NOMO-1 treated with DMSO at 0.1 percent for 48 hours (cell line): Measurements from ENCODE around the gene SH2D3C.

Experiments
- DNase-seq: peaks from one replicate; lab custom pipeline; 2025; ENCODE audit not compliant: unreplicated experiment; lab: John Stamatoyannopoulos, UW

SH2D3C gene

DNA sequence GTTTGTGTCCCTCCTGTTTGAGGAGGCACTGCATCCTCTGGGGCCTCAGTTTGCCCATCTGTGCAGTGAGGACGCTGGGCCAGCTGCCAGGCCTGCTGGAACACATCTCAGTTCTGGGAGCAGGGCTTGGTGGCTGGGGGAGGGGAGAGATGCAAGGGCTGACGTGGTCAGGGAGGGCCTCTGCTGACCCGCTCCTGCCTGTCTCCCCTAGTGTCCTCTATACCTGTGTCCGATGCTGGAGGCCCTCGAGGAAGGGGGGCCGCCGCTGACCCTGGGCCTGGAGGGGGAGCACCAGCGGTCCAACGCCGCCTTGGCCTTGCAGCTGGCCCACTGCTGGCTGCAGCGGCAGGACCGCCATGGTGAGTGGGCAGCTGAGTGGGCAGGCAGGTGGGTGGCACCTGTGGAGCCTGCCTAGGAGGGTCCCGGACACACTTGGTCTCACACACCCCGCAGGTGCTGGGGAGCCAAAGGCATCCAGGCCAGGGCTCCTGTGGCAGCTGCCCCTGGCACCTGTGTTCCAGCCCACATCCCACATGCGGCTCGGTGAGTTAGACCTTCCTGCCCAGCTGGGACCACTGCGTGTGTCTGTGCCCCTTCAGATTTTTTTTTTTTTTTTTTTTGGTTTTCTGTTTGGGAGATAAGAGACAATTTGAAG is 30.0 kb upstream of the SH2D3C start:
- no peak for DNase-seq

DNA sequence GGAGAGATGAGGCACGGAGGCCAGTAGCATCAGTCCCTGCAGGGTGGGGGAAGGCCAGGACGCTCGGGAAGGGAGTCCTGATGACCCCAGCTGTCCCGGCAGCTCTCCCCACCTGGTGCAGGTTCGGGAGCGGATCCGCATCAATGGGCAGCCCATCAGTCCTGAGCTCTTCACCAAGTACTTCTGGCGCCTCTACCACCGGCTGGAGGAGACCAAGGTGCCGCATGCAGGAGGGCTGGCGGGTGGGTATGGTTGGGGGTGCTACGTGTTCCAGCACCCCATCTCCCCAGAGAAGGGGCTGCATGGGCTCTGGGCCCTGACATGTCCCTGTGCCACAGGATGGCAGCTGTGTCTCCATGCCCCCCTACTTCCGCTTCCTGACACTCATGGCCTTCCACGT is 28.4 kb upstream of the SH2D3C start:
- no peak for DNase-seq

DNA sequence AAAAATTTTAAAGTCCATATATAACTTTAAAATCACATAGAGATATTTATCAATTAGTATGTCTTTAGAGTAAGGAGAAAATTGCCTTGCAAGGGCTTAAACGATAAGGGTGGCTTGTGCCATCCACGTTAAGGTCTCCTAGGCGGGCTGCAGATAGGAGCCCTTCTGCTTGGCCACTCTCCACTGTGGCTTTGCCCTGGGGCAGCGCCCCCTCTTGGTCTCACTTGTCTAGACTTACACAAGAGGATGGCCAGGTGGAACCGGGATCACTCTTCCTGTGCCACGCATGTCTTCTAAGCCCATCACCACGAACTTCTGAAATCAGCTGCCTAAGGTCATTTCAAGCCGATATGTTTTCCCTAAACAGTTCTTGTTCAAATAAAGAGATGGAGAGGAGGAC is 27.2 kb upstream of the SH2D3C start:
- peak; percentile 23 for DNase-seq

DNA sequence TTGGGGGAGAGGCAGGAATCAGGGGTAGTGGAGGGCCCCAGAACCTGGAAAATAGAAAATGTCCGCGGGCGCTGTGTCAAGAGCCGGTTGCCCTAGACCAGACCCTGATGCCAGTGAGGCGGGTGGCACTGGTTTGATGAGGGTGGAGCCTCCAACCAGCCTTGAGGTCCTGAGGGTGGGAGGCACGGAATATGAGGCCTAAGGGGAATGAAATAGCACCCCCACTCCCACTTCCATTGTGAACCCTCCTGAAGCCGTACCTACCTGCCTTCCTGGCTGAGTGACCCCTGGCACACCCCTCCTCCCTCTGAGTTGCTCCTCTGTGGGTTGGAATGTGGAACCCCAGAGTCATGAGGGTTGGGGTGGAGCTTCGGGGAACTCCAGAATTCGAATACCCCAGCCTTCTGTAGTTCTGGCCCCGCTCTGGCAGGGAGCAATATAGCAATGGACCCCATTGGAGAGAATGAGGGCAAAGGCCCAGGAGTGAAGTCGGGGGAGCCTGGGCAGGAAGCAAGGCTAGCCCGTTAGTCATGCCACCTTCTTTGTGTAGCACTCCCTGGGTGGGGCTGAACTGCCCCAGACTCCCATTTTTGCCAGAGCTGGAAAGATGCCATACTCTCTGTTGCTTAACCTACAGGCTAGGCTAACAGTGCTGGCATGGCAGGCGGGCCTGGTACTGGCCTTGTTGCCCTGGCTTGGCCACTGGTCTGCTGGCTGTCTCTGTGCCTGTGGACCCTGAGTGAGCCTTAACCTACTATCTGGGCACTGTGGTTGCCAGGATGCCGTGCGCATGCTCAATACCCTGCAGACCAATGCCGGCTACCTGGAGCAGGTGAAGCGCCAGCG is 25.3 kb upstream of the SH2D3C start:
- no peak for DNase-seq

DNA sequence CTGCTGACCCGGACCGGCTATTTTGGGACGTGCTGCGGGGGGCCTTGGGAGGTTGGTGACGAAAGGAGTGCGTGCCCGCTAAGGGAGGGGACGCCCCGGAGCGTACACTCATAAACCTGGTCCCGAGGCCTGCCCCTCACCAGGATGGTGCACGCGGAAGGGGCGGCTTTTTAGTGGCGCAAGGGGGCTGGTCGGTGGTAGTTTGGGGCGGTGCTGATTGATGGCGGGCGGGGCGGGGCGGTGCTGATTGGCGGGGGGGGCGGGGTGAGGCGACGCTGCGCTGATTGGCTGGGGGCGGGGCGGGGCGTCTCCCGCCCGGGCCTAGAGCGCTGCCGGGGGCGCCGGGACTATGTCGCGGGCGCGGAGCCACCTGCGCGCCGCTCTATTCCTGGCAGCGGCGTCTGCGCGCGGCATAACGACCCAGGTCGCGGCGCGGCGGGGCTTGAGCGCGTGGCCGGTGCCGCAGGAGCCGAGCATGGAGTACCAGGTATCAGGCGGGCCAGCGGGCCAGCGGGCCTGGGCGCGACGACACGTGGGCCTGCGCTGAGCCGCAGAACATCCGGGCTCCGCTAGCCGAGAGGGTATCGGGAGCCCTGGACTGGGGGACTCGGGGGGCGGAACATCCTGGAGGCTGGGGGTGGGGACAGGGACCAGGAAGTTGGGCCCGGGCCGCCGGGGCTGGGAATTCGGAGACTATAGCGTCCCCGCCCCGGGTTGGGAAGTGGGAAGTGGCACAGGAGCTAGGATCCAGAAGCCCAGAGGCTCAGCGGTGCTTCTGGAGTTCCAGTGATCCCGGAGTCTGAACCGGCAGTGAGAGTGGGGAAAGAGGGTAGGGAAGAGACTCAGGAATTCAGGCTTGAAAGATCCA is 24.3 kb upstream of the SH2D3C start, which contains the start of gene FPGS:
Gene FPGS, plus strand, starts transcription at position 307 of the 868 bp plus-strand sequence. Its CDS starts 43 bp downstream, at position 350.
- DNase-seq = peak; percentile 82

DNA sequence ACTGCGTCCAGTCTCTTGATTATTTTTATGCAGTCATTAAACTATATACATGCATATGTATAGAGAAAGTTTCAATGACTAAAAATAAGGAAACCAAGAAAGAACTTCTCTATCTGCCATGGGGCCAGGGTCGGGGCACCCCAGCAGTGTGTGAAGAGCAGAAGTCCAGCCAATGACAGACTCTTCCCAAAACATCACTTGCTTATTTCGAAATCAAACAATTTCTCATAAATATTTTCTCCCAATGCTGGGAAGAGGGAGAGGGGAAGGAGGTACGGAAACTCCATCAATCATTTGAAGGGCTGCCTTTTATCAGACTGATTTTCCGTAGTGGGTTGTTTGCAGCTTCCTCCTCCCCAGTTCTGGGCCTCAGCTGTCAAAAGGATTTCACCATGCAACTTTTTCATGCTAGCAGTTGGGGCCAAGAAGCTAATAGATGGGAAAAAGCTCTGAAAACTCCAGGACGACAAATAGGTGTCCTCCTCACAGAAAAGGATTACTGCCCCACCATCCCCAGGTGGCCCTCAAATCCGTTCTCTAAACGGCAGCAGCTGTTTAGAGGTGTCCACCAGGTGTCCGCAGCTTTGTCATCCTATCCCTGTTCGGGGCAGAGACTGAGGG is 23.6 kb upstream of the SH2D3C start:
- peak; percentile 90 for DNase-seq

DNA sequence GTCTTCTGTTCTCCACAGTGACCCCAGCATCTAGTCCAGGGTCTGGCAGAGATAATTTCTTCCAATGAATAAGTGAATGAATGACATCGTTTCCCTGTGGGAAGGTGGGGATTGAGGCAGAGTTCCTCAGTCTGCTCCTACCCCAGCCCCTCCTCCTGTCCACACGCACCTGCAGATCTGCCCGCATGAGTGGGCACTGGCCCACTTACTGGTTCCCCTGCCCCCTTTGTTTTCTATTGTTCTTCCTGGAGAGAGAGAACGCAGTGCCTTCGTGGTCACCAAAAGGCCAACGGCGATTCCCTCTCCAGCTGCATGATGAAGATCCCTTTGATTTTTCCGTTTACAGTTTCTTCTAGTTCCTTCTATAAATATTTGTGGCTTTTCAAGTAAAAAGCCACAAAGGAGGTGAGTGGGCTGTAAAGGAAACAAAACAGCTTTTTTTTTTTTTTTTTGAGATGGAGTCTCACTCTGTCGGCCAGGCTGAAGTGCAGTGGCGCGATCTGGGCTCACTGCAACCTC is 18.4 kb upstream of the SH2D3C start:
- DNase-seq = peak; percentile 48

DNA sequence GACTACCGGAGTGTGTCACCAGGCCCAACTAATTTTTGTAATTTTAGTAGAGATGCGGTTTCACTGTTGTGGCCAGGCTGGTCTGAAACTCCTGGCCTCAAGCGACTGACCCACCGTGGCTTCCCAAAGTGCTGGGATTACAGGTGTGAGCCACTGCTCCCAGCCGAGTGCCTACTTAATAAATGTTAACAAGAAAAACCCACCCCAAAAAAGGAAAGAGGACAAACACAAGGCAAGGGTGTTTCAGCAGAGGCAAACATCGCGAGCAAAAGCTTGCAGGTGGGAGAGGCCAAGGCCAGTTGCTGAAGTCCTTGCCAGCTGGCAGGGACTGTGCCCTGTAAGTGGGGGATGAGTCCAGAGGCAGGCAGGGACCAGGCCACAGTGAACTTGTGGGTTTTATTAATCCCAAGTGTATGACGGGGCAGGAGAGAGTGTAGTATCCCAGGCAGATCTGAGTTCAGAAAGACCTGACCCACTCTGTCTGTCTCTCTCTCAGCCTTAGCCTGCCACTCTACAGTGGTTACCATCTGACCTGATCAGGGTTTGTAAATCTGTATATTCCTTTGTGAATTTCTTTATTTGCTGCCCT is 17.9 kb upstream of the SH2D3C start:
- DNase-seq = no peak

DNA sequence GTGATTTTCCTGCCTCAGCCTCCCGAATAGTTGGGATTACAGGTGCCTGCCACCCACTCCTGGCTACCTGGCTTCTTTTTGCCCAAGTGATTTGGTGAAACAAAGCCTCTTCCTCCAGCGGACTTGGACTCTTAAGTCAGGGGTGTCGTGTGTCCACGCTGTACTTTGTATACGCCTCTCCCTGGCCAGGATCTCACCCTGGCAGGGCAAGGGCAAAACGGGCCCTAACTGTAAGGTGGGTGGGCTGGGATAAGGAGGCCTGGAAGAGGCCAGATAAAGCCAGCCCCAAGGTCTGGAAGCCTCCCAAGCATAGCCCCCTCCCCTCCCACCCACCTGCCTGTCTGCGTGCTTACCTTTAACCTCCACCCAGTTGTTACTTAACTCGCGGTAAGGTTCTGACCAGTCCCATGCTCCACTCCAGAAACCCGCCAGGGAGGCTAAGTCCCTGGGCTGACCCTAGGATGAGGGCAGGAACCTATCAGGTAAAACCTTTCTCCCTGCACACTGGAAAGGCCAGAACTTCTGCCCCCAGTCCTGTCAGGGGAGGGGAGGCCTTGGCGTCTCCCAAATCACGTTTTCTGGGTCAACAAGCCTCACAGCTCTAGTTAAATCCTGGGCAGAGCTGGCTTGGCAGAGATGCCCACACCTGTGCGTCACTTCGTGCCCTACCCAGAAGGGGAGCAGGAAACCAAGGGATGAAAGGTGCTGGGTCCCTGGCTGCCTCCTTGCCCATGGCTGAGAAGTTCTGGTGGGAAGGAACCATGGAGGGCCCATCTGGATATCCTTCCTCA is 15.7 kb upstream of the SH2D3C start:
- no peak for DNase-seq

DNA sequence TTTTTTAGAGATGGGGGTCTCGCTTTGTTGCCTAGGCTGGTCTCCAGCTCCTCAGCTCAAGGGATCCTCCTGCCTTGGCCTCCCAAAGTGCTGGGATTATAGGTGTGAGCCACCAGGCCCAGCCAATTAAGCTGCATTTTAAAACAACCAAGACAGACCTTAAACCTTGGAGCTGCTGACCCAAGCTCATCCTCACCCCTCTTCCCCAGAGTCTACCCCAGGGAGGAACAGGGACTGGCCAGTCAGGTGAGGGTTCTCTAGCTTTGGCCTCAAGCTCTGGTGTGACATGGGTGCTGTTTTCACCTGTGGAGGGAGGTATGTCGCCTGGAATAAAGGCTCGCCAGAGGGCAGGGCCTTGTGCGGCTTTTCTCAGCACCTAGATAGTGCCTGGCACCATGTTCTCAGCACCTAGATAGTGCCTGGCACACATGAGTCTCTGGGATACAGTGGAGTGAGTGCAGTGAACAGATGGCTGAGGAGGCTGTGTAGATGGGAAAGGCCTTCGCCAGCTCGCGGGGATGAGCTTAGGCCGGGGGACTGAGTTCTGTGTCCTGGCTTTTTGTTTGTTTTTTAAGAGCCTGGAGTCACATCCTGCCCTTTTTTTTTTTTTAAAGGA is 14.7 kb upstream of the SH2D3C start:
- no peak for DNase-seq

DNA sequence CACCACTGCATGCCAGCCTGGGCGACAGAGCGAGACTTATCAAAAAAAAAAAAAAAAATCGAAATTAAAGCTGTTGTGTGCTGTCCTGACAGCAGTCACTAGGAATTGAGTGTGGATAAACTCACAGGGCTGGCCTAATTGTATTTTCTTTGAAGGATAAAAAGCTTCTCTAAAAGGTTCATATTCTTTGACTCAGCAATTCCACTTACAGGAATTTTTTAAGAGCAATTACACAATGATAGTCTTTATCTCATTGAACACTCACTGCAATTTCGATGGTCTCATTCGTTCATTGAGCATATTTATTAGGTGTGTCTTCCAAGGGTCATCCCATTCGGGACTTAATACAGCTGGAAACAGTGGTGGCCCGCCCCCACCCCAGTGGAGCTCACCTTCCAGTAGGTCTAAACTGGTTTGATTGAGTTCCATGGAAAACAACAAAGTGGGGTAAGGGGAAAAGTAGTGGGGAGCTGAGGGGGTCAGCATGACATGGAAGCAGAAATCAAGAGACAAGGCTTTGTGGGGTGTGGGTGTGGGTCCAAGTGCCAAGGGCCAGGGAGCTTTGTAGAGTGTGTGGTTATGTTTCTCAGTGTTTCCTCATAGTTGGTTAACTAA is 14.1 kb upstream of the SH2D3C start:
- DNase-seq = no peak

DNA sequence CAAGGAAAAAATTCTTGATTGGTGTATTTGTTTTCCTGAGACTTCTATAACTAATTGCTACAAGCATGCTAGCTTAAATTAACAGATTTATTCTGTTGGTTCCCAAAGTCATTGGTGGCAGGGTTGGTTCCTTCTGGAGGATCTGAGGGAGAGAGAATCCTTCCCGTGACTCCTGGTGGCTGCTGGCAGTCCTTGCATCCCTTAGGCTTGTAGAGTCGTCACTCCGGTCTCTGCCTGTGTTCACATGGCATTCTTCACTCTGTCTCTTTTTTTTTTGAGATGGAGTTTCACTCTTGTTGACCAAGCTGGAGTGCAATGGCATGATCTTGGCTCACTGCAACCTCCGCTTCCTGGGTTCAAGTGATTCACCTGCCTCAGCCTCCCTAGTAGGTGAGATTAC is 12.6 kb upstream of the SH2D3C start:
- DNase-seq = no peak

DNA sequence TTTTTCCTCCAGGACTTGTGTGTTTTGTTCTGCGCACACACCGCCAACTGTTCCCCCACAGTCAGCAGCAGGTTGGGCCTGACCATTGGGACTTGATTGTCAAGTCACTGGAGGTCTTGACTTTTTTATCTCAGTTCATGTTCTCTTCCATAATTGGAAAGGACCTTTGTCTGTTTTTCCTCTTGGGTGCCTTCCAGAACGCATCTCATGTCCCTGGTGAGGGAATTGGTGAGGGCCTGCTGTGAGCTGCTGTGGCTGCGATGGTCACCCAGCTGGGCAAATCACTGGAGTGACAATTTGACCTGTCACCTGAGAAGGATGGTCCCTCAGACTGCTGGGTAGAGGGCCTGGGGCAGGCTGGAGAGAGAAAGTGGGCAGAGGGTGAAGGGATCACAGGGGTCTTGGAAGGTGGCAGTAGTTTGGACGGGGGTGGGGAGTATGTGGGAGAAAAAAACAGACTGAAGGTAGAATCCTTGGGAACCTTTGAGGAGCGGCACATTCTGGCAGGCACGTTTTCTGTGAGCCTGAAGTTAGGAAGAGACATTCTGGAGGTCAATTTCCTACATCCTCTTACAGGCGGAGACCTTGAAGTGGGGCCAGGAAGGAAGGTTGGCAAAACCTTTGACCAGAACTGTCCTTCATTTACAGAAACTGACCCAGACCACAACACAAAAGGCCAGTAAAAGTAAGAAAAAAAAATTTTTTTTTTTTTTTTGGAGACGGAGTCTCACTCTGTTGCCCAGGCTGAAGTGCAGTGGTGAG is 11.8 kb upstream of the SH2D3C start:
- no peak for DNase-seq

DNA sequence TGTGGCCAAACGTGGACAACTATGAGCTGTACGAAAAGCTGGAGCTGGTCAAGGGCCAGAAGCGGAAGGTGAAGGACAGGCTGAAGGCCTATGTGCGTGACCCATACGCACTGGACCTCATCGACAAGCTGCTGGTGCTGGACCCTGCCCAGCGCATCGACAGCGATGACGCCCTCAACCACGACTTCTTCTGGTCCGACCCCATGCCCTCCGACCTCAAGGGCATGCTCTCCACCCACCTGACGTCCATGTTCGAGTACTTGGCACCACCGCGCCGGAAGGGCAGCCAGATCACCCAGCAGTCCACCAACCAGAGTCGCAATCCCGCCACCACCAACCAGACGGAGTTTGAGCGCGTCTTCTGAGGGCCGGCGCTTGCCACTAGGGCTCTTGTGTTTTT is 10.7 kb upstream of the SH2D3C start:
- DNase-seq = no peak

DNA sequence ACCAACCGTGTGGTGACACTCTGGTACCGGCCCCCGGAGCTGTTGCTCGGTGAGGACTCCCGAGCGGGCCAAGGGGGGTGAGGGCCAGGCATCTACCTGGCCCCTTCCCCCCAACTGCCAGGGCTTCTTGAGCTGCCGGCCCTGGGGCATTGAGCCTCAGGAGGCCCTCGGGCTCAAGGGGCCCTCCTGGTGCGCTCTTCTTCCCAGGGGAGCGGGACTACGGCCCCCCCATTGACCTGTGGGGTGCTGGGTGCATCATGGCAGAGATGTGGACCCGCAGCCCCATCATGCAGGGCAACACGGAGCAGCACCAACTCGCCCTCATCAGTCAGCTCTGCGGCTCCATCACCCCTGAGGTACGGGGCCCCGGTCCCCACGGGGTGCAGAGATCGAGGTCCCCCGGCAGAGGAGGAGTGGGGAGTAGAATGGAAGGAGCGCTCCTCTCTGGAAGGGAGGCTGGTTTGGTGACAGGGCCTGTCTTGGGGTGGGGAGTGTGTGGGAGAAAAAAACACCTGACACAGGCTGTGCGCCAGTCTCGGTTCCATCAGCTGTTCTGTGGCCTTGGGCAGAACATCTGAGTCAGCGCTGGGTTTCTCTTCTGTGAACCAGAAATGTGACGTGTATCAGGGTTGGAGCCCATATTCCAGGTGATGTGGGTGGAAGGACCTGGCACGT is 10.0 kb upstream of the SH2D3C start:
- no peak for DNase-seq

DNA sequence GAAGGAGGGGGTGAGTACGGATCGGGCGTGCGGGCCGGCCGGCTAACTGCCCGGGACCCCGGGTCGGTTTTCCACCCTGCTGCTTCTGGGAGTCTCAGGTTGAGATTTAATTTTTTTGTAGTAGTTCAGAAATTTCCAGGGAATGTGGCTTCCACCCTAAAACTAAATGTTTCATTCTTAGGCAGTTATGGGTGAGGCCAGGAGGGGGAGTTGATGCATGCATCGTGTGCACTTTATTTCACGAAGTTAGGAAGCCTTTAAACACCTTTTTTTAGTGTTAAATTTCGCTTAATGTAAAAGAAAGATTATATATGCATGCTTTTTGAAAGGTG is 8.3 kb upstream of the SH2D3C start:
- no peak for DNase-seq

DNA sequence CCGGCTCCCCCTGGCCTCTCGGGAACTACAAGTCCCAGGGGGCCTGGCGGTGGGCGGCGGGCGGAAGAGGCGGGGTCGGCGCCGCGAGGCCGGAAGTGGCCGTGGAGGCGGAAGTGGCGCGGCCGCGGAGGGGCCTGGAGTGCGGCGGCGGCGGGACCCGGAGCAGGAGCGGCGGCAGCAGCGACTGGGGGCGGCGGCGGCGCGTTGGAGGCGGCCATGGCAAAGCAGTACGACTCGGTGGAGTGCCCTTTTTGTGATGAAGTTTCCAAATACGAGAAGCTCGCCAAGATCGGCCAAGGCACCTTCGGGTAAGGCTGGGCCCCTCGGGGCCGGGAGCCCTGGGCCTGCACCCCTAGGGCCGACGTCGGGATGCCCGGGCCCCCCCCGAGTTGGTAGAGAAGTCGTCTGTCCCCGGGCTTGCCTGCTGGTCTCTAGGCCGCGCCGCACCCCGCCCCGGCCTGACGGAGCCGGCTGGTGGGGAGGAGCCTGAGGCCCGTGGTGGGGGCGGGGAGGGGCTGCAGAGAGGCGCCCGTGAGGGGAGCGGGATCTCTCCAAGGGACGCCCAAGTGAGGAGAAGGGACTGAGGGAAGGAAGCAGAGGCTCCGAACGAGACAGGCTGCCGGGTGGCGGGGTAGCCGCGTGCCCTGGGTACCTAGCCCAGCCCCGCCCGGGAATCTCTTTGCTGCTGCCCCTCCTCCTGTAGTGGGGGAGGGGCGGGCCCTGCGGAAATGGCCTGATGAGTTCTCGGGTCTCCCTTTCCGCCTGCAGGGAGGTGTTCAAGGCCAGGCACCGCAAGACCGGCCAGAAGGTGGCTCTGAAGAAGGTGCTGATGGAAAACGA is 7.7 kb upstream of the SH2D3C start, which contains the start of gene CDK9:
Gene CDK9, plus strand, starts transcription at position 102 of the 840 bp plus-strand sequence. Its CDS starts 115 bp downstream, at position 217.
- peak; percentile 81 for DNase-seq
